CD4-positive, alpha-beta T cell treated with Interleukin-15 for 1 hour (primary cell): ENCODE results near the gene DENND6A.
"Not testable (repeated sequence)": the region's sequence is repeated elsewhere in the genome, so short reads cannot be mapped to it uniquely, and the experiment has no call there.

Experiments used
- DNase-seq: peaks from one replicate; pipeline ENCODE4 v3.0.0-alpha.2; 2020

Gene DENND6A

GRCh38 chr3:57624801-57625200 lies 68.1 kb downstream of the DENND6A start:
- no peak for DNase-seq

GRCh38 chr3:57622362-57622761 lies 70.5 kb downstream of the DENND6A start:
- no peak for DNase-seq

- no peak for DNase-seq
These were observed 75.1 kb downstream of the DENND6A start for GRCh38 chr3:57617739-57618138.

GRCh38 chr3:57616233-57616632 lies 76.6 kb downstream of the DENND6A start:
- no peak for DNase-seq

DNA sequence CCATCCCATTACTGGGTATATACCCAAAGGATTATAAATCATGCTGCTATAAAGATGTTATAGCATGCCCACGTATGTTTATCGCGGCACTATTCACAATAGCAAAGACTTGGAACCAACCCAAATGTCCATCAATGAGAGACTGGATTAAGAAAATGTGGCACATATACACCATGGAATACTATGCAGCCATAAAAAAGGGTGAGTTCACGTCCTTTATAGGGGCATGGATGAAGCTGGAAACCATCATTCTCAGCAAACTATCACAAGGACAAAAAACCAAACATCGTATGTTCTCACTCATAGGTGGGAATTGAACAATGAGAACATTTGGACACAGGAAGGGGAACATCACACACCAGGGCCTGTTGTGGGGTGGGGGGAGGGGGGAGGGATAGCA lies 81.0 kb downstream of the DENND6A start:
- DNase-seq: not testable (repeated sequence)

- no peak for DNase-seq
These were observed 87.2 kb downstream of the DENND6A start for GRCh38 chr3:57605683-57606082.

DNA sequence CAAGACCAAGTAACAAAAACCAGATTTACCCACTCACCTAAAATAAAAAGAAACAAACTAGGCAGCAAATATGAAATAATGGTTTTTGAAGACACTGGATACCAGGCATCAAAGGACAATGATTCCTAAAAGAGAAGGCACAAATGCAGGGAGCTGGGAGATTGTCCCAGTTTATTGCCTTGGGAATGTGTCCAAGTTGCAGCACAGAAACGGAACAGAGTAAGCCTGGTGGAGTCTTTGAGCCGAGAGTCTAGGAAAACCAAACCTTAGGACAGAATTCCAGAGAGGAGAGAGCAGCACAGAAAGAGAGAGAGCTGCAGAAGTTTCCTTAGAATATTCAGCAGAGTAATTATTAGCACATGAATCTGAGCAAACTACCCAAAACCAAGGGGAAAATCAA lies 87.9 kb downstream of the DENND6A start:
- DNase-seq: no peak

- no peak for DNase-seq
These were observed 92.7 kb downstream of the DENND6A start for GRCh38 chr3:57600195-57600594.

DNA sequence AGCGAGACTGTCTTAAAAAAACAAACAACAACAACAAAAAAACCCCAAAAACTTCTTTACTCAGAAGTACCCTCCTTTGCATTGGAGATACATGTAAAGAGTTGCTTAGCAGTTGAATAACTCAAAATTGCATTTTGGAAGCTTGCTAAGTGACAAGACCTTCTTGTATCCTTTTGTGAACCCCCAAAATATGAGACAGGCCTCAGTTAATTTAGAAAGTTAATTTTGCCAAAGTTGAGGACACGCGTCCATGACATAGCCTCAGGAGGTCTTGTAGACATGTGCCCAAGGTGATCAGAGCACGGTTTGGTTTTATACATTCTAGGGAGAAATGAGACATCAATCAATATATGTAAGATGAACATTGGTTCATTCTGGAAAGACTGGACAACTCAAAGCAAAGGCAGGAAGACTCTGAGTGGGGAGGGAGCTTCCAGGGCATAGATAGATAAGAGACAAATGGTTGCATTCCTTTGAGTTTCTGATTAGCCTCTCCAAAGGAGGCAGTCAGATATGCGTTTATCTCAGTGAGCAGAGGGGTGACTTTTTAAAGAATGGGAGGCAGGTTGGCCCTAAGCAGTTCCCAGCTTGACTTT lies 94.0 kb downstream of the DENND6A start:
- no peak for DNase-seq

DNA sequence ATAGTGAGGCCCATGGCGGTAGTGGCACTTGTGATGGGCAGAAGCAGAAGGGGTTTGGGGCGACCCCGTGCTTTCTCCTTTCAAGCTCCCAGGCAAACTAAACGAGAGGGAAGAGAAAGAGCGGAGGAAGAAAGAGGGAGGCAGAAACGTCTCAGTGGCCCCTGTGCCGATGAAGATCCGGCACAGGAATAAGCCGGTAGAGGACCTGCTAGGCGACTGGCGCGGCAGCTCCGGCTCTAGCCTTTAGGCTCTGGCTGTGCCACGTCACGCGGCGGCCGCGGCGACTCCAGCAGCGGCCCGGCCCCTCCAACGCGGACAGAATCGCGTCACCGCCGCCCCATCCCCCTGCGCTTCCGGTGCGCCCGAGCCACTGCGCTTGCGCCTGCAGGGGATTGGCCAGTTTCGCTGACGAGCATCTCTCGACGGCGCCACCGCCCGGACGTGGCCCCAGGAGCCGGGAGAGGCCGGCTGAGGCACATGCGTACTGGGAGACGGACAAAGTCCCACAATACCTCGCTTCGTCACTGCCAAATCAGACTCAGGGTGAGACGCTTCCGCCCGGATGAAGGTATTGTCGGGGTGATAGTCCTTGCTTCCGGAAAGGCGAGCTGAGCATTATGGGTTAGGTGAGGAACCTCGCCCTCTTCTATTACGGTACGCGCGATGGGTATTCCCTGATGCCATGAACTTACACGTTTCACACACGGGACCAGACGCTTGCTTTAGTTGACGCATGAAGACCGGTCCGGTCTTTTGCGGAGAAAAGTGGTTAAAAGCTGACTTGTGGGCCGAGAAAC lies 95.6 kb downstream of the DENND6A start, which contains the start of gene ARF4:
TSS of gene ARF4 (minus strand) at position 218 of the 797 bp plus-strand sequence. CDS start at position 14, 204 bp downstream.
- DNase-seq: peak; percentile 100

- DNase-seq: peak; percentile 69
These were observed 96.3 kb downstream of the DENND6A start for GRCh38 chr3:57596495-57597126.

- DNase-seq: no peak
These were observed 98.3 kb downstream of the DENND6A start for GRCh38 chr3:57594576-57594975.

- DNase-seq: no peak
These were observed 98.7 kb downstream of the DENND6A start for GRCh38 chr3:57594144-57594543.

- no peak for DNase-seq
These were observed 100.6 kb downstream of the DENND6A start for GRCh38 chr3:57592306-57592705.

- DNase-seq: no peak
These were observed 105.0 kb downstream of the DENND6A start for GRCh38 chr3:57587905-57588304.

GRCh38 chr3:57586778-57587177 lies 106.1 kb downstream of the DENND6A start:
- no peak for DNase-seq

GRCh38 chr3:57583544-57583943 lies 109.3 kb downstream of the DENND6A start:
- DNase-seq: no peak

DNA sequence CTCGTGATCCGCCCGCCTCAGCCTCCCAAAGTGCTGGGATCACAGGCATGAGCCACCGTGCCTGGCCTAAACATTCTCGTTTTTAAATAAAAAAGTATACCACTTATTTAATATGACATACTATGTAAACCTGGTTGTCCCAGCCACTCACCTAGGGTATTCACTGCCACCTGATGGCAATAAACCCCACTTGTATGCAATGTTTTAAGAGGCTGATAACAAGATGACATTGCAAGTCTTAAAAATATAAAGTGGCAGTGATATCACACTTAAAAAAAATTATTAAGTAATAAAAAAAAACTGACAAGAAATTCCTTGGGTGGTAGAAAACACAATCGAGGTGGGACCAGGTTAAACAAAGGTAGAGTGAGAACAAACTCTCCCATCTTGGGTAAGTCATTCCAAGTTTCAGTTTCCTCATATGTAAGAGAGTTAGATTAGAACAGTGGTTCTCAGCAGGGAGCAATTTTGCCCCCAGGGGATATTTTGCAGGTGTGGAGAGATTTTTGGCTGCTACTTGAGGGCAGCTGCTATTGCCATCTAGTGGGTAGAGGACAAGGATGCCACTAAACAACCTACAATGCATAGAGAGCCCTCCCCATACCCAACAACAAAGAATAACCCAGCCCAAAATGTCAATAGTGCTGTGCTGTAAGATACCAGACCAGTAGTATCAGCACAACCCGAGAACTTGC lies 110.3 kb downstream of the DENND6A start:
- no peak for DNase-seq

- DNase-seq: no peak
These were observed 115.1 kb downstream of the DENND6A start for GRCh38 chr3:57577801-57578200.

DNA sequence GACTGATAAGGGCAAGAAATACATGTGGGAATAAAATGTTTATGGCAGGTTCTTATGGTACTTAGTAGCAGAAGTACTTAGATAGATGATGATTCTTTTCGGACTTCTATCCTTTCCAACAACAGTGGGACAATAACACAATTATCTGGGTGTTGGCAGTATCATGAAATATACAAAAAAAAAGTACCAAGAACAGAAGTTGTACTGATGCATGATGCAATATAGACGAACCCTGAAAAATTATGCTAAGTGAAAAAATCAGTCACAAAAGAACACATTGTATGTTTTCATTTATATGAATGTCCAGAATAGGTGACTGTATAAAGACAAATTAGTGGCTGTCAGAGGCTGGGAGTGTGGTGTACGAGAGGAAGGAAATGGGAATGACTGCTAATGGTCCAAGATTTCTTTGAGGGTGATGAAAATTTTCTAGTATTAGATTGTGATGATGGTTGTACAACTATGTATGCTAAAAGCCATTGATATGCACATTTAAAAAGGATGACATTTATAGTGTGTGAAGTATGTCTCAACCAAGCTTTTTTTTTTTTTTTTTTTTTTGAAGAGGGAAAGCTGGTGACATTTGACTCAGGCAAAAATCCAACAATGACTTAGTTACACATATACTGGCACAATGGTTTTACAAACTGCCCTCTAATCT lies 116.8 kb downstream of the DENND6A start:
- no peak for DNase-seq
